Hepatocyte (in vitro differentiated cells): ENCODE results near the gene CHMP6.

Experiments
- CTCF ChIP-seq: fragments of 200-600 bp; sonication (generic); IDR thresholded peaks from 2 replicates; pipeline ENCODE4 v1.5.1; 2016; ENCODE audit warnings: antibody characterized with exemption, mild to moderate bottlenecking; ENCODE audit not compliant: poor library complexity
- EZH2 ChIP-seq: fragments of 200-600 bp; sonication (generic); IDR thresholded peaks from 2 replicates; pipeline ENCODE4 v1.6.1; 2016; ENCODE audit warnings: antibody characterized with exemption, mild to moderate bottlenecking, borderline replicate concordance
- EZH2phosphoT487 ChIP-seq: fragments of 200-600 bp; sonication (generic); IDR thresholded peaks from one replicate; pipeline ENCODE4 v1.6.1; 2018; ENCODE audit warnings: antibody characterized with exemption, mild to moderate bottlenecking, low read depth, moderate library complexity; ENCODE audit not compliant: unreplicated experiment, severe bottlenecking

- TF ChIP-seq CTCF (no peak), EZH2 (no peak), EZH2phosphoT487 (no peak)
These were observed 6.6 kb downstream of the CHMP6 start for GRCh38 chr17:80998118-80998747.
